GM12872 (cell line): ENCODE results near the gene KRT28.

ENCODE experiments used
- CTCF ChIP-seq: IDR thresholded peaks from 3 replicates; pipeline ENCODE4 v1.5.1; 2011; ENCODE audit warnings: low read depth, mild to moderate bottlenecking, low read length, moderate library complexity; ENCODE audit not compliant: insufficient read depth

KRT28 gene

GRCh38 chr17:40836020-40836419 is 36.3 kb upstream of the KRT28 start:
- no peak for TF ChIP-seq CTCF

- TF ChIP-seq CTCF, result no peak
These were observed 34.1 kb upstream of the KRT28 start for GRCh38 chr17:40833882-40834281.

GRCh38 chr17:40832840-40833239 is 33.1 kb upstream of the KRT28 start:
- TF ChIP-seq CTCF, result no peak

- TF ChIP-seq CTCF, result no peak
These were observed 30.5 kb upstream of the KRT28 start for GRCh38 chr17:40830085-40830776.

DNA sequence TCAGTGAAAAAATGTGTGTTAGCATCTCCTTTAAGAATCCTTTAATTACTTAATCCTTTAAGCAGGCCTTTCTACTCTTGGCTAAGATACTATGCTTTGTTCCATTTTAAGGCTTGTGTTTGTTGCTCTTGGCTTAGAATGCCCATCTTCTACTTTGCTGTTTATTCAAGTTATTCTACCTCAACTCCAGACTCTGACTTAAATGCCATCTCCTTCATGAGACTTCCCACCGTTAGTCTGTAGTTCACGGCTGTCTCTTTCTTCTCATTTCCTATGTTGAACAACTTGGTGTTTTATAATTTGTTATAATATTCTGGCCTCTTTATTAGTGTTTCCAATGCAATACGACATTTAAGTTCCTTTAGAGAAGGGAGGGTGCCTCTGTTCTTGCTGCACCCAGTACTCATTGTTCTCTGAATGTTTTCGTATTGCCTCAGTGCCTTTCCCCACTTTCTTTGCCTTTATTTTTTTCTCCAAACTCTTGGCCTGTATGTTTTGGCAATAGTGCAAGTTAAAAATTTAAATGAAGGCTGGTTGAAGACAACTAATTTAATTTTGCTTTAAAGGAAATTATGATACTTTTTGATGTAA is 28.8 kb upstream of the KRT28 start:
- TF ChIP-seq CTCF, result no peak

DNA sequence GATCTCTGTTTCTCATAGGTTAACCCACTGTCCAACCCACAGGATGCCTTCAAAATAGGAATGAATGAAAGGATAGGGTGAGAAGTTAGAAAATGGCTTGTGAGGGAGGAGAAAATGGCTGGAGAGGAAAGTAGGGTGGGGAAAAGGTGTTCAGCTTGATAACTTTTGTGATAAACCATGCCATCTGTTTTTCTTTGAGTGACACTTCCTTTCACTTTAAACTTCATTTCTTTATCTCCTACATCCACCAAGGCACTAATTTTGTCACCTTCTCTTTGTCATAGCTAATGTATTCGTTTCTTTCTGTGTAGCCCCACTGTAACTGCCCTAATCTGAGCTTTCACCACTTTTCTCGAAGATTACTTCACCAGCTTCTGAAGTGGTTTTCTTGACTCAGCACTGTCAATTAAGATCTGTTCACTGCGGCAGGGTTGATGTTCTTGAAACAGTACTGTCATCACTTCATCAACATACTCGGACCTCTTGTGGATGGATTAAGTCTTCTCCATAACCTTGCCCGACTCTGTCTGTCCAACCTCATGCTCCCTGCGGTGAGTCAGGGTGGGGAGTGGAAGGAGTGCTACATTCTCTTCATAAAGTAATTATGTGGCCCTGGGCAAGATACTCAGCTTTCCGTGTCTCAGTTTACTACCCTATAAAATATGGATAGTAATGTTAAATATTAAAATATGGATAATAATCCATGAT is 28.1 kb upstream of the KRT28 start:
- TF ChIP-seq CTCF, result no peak

GRCh38 chr17:40825599-40825998 is 25.8 kb upstream of the KRT28 start:
- TF ChIP-seq CTCF, result no peak
